ENCODE measurements around the gene DNAJB5. TPM values are rescaled to one million over a fixed set of nuclear protein-coding genes. Genes with fewer than 3 reads are reported as not detected.
A peak's percentile ranks its signal among the peaks of the same experiment; 100 is the strongest.

Gene DNAJB5
- total and polyA plus RNA-seq, 9 of the 15 experiments (the other 6 are each of a cell fraction or from before 2014, with no cell fraction given) = 0.15 to 7.4 (median 3.7) TPM

DNA sequence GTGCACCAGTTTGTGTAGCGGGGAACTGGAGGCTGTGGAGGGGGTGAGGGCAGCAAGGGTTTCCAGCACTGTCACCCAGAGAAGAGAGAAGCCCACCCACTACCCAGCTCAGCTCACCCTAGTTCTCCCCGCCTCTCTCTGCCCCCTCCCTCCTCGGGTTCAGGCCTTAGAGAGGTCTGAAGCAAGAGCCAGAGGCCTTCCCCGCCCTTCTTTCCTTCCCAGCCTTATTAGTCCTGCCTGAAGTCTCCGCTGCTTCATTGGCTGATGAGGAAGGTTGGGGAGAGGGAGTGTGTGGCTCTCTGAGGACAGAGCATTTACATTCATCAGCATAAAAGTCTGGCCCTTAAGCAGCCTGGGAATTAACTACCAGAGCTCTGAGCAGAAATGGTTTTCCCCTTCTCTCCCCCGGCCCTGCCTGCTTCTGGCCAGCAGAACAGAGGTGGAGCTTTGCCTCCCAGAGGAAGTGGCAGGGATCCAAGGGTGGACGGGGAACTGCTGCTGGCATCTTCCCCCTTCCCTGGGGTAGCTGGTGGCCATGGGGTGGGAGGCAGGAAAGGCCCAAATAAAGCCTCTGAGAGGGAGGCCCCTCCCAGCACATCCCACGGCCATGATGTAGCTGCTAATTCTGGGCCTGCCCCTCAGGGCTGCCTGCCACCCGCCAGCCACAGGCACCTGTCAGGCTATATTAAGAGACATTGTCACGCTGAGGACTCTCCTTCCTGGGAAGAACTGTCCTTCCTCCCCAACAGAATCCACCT, 4.1 kb downstream of the DNAJB5 start (continued):
- TF ChIP-seq POLR3A (IDR thresholded peaks at IDR 0.05; ENCODE audit: borderline replicate concordance, extremely low read depth, insufficient read depth, insufficient read length) = no peak
- TF ChIP-seq, protein P1, sequence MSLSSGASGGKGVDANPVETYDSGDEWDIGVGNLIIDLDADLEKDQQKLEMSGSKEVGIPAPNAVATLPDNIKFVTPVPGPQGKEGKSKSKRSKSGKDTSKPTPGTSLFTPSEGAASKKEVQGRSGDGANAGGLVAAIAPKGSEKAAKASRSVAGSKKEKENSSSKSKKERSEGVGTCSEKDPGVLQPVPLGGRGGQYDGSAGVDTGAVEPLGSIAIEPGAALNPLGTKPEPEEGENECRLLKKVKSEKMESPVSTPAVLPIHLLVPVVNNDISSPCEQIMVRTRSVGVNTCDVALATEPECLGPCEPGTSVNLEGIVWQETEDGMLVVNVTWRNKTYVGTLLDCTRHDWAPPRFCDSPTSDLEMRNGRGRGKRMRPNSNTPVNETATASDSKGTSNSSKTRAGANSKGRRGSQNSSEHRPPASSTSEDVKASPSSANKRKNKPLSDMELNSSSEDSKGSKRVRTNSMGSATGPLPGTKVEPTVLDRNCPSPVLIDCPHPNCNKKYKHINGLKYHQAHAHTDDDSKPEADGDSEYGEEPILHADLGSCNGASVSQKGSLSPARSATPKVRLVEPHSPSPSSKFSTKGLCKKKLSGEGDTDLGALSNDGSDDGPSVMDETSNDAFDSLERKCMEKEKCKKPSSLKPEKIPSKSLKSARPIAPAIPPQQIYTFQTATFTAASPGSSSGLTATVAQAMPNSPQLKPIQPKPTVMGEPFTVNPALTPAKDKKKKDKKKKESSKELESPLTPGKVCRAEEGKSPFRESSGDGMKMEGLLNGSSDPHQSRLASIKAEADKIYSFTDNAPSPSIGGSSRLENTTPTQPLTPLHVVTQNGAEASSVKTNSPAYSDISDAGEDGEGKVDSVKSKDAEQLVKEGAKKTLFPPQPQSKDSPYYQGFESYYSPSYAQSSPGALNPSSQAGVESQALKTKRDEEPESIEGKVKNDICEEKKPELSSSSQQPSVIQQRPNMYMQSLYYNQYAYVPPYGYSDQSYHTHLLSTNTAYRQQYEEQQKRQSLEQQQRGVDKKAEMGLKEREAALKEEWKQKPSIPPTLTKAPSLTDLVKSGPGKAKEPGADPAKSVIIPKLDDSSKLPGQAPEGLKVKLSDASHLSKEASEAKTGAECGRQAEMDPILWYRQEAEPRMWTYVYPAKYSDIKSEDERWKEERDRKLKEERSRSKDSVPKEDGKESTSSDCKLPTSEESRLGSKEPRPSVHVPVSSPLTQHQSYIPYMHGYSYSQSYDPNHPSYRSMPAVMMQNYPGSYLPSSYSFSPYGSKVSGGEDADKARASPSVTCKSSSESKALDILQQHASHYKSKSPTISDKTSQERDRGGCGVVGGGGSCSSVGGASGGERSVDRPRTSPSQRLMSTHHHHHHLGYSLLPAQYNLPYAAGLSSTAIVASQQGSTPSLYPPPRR (CRISPR knock-in tag; IDR thresholded peaks at IDR 0.05; ENCODE audit: borderline replicate concordance) = no peak
- peak; percentile 40 for TF ChIP-seq ZFX (CRISPR knock-in tag; IDR thresholded peaks at IDR 0.05)
- no peak for TF ChIP-seq KHSRP (IDR thresholded peaks at IDR 0.05)
- TF ChIP-seq NCOA1 (IDR thresholded peaks at IDR 0.05; ENCODE audit: low read depth) = no peak
- TF ChIP-seq, protein P2, sequence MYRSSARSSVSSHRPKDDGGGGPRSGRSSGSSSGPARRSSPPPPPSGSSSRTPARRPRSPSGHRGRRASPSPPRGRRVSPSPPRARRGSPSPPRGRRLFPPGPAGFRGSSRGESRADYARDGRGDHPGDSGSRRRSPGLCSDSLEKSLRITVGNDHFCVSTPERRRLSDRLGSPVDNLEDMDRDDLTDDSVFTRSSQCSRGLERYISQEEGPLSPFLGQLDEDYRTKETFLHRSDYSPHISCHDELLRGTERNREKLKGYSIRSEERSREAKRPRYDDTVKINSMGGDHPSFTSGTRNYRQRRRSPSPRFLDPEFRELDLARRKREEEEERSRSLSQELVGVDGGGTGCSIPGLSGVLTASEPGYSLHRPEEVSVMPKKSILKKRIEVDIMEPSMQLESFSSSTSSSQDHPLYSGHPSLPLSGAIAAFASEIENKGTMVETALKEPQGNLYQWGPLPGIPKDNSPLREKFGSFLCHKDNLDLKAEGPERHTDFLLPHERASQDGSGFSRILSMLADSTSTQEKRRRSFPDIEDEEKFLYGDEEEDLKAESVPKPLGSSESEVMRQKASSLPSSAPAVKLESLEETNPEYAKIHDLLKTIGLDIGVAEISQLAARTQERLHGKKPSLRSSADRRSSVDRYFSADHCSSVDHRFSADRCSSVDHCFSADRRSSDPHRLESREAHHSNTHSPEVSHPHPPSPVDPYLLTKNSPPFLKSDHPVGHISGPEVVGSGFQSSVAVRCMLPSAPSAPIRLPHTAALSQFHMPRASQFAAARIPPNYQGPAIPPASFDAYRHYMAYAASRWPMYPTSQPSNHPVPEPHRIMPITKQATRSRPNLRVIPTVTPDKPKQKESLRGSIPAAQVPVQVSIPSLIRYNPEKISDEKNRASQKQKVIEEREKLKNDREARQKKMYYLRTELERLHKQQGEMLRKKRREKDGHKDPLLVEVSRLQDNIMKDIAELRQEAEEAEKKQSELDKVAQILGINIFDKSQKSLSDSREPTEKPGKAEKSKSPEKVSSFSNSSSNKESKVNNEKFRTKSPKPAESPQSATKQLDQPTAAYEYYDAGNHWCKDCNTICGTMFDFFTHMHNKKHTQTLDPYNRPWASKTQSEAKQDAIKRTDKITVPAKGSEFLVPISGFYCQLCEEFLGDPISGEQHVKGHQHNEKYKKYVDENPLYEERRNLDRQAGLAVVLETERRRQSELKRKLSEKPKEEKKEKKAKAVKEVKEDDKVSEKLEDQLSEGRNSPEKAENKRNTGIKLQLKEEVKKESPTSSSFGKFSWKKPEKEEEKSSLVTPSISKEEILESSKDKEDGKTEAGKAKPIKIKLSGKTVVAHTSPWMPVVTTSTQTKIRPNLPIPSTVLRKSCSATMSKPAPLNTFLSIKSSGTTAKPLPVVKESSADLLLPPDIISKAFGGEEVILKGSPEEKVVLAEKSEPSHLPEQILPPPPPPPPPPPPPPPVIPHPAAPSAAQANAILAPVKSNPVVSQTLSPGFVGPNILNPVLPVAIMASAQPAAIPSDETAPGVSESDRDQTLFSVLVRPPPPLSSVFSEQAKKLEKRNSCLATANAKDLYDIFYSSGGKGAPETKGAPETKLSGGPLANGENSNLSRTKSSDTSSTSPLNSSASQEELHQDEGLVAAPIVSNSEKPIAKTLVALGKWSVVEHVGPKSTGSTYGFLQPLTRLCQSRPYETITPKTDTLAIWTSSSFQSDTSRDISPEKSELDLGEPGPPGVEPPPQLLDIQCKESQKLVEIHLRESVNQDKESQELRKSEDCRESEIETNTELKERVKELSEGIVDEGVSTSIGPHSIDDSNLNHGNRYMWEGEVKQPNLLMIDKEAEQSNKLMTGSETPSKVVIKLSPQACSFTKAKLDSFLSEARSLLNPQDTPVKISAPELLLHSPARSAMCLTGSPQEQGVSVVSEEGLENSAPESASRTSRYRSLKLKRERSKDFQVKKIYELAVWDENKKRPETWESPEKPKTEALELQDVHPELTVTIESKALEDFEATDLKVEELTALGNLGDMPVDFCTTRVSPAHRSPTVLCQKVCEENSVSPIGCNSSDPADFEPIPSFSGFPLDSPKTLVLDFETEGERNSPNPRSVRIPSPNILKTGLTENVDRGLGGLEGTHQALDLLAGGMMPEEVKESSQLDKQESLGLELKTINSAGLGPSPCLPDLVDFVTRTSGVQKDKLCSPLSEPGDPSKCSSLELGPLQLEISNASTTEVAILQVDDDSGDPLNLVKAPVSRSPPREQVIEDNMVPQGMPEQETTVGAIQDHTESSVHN (IDR thresholded peaks at IDR 0.05; ENCODE audit: borderline replicate concordance in 1 of 2, low read depth in 1 of 2) = no peak
- TF ChIP-seq POLR2A (conservative IDR thresholded peaks at IDR 0.05) = no peak
- 0 out of 2 replicates have a peak, but pooled peaks have one; percentile 37 for TF ChIP-seq ZNF253 (CRISPR knock-in tag; conservative IDR thresholded peaks at IDR 0.05)
- TF ChIP-seq ZNF384 (IDR thresholded peaks at IDR 0.05; ENCODE audit: low read depth, low read length) = no peak
- TF ChIP-seq CBFA2T3 (IDR thresholded peaks at IDR 0.05) = no peak
